ENCODE results near the gene PAQR9. TPM values are rescaled to one million over a fixed set of nuclear protein-coding genes. Genes with fewer than 3 reads are reported as not detected.

Gene PAQR9
- total RNA-seq, 6 experiments from 2014 or later: 10.2 to 18.6 (median 12.6) TPM

DNA sequence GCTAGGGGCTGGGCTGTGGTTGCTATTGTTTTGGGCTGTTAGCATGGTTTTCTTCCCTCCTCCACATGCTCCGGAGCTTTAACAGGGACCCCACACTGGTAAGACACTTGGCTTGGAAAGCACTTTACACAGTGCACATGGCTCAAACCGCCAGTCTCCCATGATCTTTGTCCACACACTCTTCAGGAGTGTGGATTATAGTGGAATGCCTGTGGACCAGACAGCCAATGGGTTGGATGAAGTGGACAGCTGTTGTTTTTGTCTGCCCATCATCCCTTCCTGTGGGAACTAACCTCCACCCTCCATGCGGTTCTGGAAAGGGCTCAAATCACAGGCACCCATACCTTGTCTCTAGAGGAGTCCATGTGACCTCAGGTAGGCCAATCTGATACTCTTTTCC is 10.0 kb downstream of the PAQR9 start:
- Histone ChIP-seq H3K9me3 (no peaks in the 10 kb centered on the region), H3K4me1 (peaks cover 0 to 9% (median 0%) of the 10 kb centered on the region in 4 donors), H3K27me3 (no peaks in the 10 kb centered on the region), H3K27ac (no peak overlapping the region), H3K4me3 (no peak overlapping the region), H3K36me3 (no peaks in the 10 kb centered on the region)
- TF ChIP-seq, protein P1, sequence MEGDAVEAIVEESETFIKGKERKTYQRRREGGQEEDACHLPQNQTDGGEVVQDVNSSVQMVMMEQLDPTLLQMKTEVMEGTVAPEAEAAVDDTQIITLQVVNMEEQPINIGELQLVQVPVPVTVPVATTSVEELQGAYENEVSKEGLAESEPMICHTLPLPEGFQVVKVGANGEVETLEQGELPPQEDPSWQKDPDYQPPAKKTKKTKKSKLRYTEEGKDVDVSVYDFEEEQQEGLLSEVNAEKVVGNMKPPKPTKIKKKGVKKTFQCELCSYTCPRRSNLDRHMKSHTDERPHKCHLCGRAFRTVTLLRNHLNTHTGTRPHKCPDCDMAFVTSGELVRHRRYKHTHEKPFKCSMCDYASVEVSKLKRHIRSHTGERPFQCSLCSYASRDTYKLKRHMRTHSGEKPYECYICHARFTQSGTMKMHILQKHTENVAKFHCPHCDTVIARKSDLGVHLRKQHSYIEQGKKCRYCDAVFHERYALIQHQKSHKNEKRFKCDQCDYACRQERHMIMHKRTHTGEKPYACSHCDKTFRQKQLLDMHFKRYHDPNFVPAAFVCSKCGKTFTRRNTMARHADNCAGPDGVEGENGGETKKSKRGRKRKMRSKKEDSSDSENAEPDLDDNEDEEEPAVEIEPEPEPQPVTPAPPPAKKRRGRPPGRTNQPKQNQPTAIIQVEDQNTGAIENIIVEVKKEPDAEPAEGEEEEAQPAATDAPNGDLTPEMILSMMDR (IDR thresholded peaks at IDR 0.05): no peak
- TF ChIP-seq POLR2A (IDR thresholded peaks at IDR 0.05): no peak
- ATAC-seq: peak; percentile 8 to 39 (median 26)
- no peak for DNase-seq
- intact Hi-C loops (cut with DNase I): no loop called here
- WGBS (ENCODE audit: insufficient coverage, low coverage, low lambda C conversion rate, missing lambda C conversion rate): 60% methylated on average over 1 of the region's 3 CpGs

DNA sequence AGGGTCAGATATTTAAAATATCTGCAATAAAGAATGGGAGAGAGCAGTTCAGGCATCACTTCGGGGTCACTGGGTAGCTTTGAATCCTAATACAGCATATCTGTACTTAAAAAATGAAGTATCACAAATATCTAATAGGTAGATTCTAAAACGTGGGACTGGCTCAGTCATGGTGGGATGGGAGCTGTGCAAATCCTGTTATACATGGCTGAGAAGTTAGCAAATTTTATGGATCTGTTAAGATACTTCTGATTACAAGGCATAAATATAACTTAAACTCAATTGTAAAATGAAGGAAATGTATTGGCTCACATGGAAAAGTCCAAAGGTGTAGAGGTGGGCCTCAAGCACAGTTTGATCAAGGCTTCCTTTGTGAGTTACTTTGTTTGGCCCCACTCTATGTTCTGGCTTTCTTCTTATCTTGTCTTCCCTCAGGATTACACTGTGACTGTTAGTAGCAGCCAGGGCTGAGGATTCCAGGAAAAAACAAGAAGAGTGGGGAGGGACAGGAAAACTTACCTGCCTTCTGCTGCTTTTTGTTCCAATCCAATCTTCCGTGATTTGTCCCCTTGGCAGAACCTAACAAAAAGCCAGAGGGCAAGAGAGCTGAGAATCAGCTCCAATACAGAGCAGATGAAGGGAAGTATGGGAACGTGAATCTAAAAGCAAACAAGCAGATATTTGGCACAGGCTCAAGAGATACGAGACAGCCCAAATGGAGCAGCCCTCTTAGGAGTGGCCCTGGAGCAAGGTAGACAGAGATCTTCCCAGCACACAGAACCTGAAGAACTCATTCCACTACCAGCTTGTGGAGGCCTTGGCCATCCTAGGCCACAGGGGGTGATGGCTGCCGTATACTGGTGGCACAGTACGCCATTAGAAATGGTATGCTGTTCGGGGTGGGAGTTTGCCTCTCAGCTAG is 10.9 kb downstream of the PAQR9 start:
- 62% methylated on average over 7 of the region's 8 CpGs for WGBS (ENCODE audit: insufficient coverage, low coverage, low lambda C conversion rate, missing lambda C conversion rate)
- intact Hi-C loops (cut with DNase I): no loop called here
- H3K27ac ChIP-seq: no peak overlapping the region

DNA sequence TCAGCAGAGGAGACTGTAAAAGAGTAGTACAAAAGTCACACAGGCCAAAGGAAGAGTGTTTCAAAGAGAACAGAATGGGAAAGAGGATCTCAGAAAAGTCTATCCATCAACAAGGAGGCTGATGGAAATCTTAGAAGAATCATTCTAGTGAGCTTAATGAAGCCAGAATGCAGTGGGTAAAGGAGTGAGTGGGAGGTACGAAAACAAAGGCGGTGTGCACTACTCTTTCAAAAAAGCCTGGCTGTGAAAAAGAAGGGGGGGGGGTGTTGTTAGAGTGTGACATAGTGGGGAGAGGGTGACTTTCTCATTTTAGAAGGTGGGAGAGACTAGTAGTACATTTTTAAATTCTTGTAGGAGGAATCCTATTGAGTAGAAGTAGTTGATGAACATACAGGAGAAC is 11.7 kb downstream of the PAQR9 start:
- intact Hi-C loops (cut with DNase I): no loop called here
- Histone ChIP-seq H3K4me3 (no peak overlapping the region), H3K27me3 (no peaks in the 10 kb centered on the region), H3K4me1 (peaks cover 0 to 9% (median 0%) of the 10 kb centered on the region in 4 donors), H3K27ac (no peak overlapping the region), H3K36me3 (no peaks in the 10 kb centered on the region), H3K9me3 (no peaks in the 10 kb centered on the region)
- no peak for DNase-seq
- no peak for TF ChIP-seq POLR2A (IDR thresholded peaks at IDR 0.05)
- TF ChIP-seq, protein P1 (IDR thresholded peaks at IDR 0.05): no peak
- ATAC-seq: no peak
- 78% methylated on average over 2 of the region's 2 CpGs for WGBS (ENCODE audit: insufficient coverage, low coverage, low lambda C conversion rate, missing lambda C conversion rate)

More for the DNA sequence above, 10.9 kb downstream of the PAQR9 start:
- peaks cover 0 to 9% (median 0%) of the 10 kb centered on the region in 4 donors for H3K4me1 ChIP-seq
- H3K27me3 ChIP-seq: no peaks in the 10 kb centered on the region
- ATAC-seq (peak; percentile 70 to 83 (median 80)), DNase-seq (no peak)
- no peaks in the 10 kb centered on the region for H3K9me3 ChIP-seq
- no peak for TF ChIP-seq POLR2A (IDR thresholded peaks at IDR 0.05)
- TF ChIP-seq, protein P1 (IDR thresholded peaks at IDR 0.05): no peak
- H3K36me3 ChIP-seq: no peaks in the 10 kb centered on the region
- H3K4me3 ChIP-seq: no peak overlapping the region

- H3K27me3 ChIP-seq: no peaks in the 10 kb centered on the region
- H3K27ac ChIP-seq: no peak overlapping the region
- DNase-seq (no peak), ATAC-seq (no peak)
- WGBS (ENCODE audit: insufficient coverage, low coverage, low lambda C conversion rate, missing lambda C conversion rate): 87% methylated on average over 1 of the region's 1 CpG
- H3K4me3 ChIP-seq: no peak overlapping the region
- no peaks in the 10 kb centered on the region for H3K9me3 ChIP-seq
- no peak for TF ChIP-seq POLR2A (IDR thresholded peaks at IDR 0.05)
- TF ChIP-seq, protein P1 (IDR thresholded peaks at IDR 0.05): no peak
- H3K36me3 ChIP-seq: no peaks in the 10 kb centered on the region
- peaks cover 0 to 9% (median 0%) of the 10 kb centered on the region in 4 donors for H3K4me1 ChIP-seq
- intact Hi-C loops (cut with DNase I): no loop called here
These were observed 12.5 kb downstream of the PAQR9 start for GRCh38 chr3:142950972-142951371.
